ENCODE measurements around the gene ECEL1.

DNA sequence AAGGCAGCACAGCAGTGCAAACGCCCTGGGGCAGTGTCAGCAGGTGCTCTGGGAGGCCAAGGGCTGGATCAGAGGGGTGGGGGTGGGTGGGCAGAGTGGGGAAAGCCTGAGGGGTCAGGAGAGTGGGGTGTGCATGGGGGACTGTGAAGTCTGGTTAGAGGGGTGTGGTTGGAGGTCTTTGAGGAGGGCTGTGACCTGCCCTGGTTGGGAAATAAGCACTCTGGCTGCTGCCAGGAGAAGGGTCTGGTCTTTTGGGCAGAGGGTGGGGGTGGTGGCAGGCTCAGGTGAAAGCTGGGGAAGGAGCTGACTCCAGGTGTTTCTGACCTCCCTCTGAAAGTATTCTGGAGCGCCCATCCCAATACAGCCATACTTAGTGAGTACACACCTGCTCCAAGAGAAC lies 27.5 kb downstream of the ECEL1 start:
- TF ChIP-seq RFX5 (IDR thresholded peaks at IDR 0.05; ENCODE audit: low read depth, low read length) (no peak), POLR2A (IDR thresholded peaks at IDR 0.05; ENCODE audit: low read depth, low read length) (no peak), RAD21 (IDR thresholded peaks at IDR 0.05; ENCODE audit: low read length) (no peak), BHLHE40 (IDR thresholded peaks at IDR 0.05; ENCODE audit: low read depth, low read length) (no peak), FOS (IDR thresholded peaks at IDR 0.05; ENCODE audit: low read depth, low read length) (no peak), MXI1 (IDR thresholded peaks at IDR 0.05; ENCODE audit: borderline replicate concordance, low read depth, low read length) (no peak), RCOR1 (IDR thresholded peaks at IDR 0.05; ENCODE audit: insufficient replicate concordance, low read length) (no peak), CEBPB (IDR thresholded peaks at IDR 0.05; ENCODE audit: low read depth, low read length) (no peak), MAFK (IDR thresholded peaks at IDR 0.05; ENCODE audit: low read depth, low read length) (no peak)
- TF ChIP-seq, protein P1, sequence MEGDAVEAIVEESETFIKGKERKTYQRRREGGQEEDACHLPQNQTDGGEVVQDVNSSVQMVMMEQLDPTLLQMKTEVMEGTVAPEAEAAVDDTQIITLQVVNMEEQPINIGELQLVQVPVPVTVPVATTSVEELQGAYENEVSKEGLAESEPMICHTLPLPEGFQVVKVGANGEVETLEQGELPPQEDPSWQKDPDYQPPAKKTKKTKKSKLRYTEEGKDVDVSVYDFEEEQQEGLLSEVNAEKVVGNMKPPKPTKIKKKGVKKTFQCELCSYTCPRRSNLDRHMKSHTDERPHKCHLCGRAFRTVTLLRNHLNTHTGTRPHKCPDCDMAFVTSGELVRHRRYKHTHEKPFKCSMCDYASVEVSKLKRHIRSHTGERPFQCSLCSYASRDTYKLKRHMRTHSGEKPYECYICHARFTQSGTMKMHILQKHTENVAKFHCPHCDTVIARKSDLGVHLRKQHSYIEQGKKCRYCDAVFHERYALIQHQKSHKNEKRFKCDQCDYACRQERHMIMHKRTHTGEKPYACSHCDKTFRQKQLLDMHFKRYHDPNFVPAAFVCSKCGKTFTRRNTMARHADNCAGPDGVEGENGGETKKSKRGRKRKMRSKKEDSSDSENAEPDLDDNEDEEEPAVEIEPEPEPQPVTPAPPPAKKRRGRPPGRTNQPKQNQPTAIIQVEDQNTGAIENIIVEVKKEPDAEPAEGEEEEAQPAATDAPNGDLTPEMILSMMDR (conservative IDR thresholded peaks at IDR 0.05; ENCODE audit: low read depth, low read length) = no peak
